AG04450 (cell line): ENCODE measurements around the gene GPATCH2. TPM values are rescaled to one million over a fixed set of nuclear protein-coding genes. Genes with fewer than 3 reads are reported as not detected.

Experiments
- CTCF ChIA-PET: fragments of 300-600, 350-600 bp; formaldehyde crosslinking; extraction: SDS; loops from one replicate; lab custom pipeline; 2022; ENCODE audit warnings: antibody characterized with exemption, inconsistent platforms; lab: Charles Lee
- POLR2A ChIA-PET: fragments of 350-600 bp; formaldehyde crosslinking; extraction: SDS; loops from one replicate; lab custom pipeline; 2021; ENCODE audit warnings: antibody characterized with exemption, inconsistent platforms; lab: Yijun Ruan, JAX
- DNase-seq: peaks from one replicate; pipeline ENCODE4 v3.0.0-alpha.2; 2011; ENCODE audit warnings: low read depth, low spot score
- H3K27ac ChIP-seq: one replicate; pipeline ENCODE4 v1.5.1; 2012; ENCODE audit warnings: low read depth, low read length, control low read depth
- H3K27me3 ChIP-seq: one replicate; pipeline ENCODE4 v1.6.0; 2012; ENCODE audit warnings: low read length; ENCODE audit not compliant: control insufficient read depth, insufficient read depth
- H3K4me3 ChIP-seq: 2 replicates; pipeline ENCODE4 v1.5.1; 2011; ENCODE audit warnings: mild to moderate bottlenecking, low read depth, low read length, control low read depth
- H3K9me3 ChIP-seq: 2 replicates; pipeline ENCODE4 v1.5.1; 2012; ENCODE audit warnings: low read length; ENCODE audit not compliant: control insufficient read depth, insufficient read depth
- polyA plus RNA-seq: library from polyadenylated mRNA; depleted of rRNA; stranded (reverse); fragments of >200 nt; gene quantifications from 2 replicates; pipeline ENCODE4 v1.2.3, GENCODE V29; 2011
- TF ChIP-seq, protein P1 (sequence below): IDR thresholded peaks from 2 replicates; pipeline ENCODE4 v1.5.1; 2011; ENCODE audit warnings: low read depth, low read length, control low read depth, inconsistent platforms

Gene GPATCH2
- polyA plus RNA-seq, 1 experiment = 11.1 TPM

- no peak overlapping the region for H3K4me3 ChIP-seq
- no peak overlapping the region for H3K27ac ChIP-seq
- DNase-seq = no peak
- H3K27me3 ChIP-seq = no peaks in the 10 kb centered on the region
- ChIA-PET CTCF (no interaction called here), POLR2A (no interaction called here)
- H3K9me3 ChIP-seq = no peaks in the 10 kb centered on the region
- TF ChIP-seq, protein P1, sequence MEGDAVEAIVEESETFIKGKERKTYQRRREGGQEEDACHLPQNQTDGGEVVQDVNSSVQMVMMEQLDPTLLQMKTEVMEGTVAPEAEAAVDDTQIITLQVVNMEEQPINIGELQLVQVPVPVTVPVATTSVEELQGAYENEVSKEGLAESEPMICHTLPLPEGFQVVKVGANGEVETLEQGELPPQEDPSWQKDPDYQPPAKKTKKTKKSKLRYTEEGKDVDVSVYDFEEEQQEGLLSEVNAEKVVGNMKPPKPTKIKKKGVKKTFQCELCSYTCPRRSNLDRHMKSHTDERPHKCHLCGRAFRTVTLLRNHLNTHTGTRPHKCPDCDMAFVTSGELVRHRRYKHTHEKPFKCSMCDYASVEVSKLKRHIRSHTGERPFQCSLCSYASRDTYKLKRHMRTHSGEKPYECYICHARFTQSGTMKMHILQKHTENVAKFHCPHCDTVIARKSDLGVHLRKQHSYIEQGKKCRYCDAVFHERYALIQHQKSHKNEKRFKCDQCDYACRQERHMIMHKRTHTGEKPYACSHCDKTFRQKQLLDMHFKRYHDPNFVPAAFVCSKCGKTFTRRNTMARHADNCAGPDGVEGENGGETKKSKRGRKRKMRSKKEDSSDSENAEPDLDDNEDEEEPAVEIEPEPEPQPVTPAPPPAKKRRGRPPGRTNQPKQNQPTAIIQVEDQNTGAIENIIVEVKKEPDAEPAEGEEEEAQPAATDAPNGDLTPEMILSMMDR = no peak
These were observed 177.1 kb downstream of the GPATCH2 start for GRCh38 chr1:217453816-217454215.

DNA sequence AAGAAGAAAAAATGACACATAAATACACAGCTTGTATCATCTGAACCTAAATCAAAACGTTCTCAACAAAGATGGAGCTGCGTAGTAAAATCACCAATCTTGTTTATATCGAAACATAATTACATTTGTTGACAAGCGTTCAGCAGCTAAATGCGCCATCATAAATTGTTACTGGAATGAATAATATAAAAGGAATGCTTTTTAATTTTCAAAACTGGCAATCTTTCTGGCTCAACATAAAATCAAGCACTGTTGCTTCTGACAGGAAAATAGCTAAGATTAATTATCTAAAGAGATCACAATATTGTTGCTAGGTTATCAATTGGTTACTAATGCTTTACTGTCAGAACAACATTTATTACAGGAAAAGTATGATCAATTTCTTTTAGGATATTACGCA lies 181.5 kb downstream of the GPATCH2 start:
- ChIA-PET POLR2A (no interaction called here), CTCF (interaction anchor here (0.6 kb wide), 1 partner anchor 37 kb away, joined by 3 read pairs; no protein-coding TSS in a partner anchor)
- Histone ChIP-seq H3K27ac (no peak overlapping the region), H3K4me3 (no peak overlapping the region), H3K27me3 (no peaks in the 10 kb centered on the region), H3K9me3 (no peaks in the 10 kb centered on the region)
- TF ChIP-seq, protein P1 = no peak
- DNase-seq = no peak

- ChIA-PET CTCF (no interaction called here), POLR2A (no interaction called here)
- no peaks in the 10 kb centered on the region for H3K27me3 ChIP-seq
- TF ChIP-seq, protein P1 = no peak
- no peak overlapping the region for H3K27ac ChIP-seq
- no peaks in the 10 kb centered on the region for H3K9me3 ChIP-seq
- no peak overlapping the region for H3K4me3 ChIP-seq
- no peak for DNase-seq
These were observed 187.0 kb downstream of the GPATCH2 start for GRCh38 chr1:217443845-217444244.

GRCh38 chr1:217437376-217437775 lies 193.5 kb downstream of the GPATCH2 start:
- Histone ChIP-seq H3K27ac (no peak overlapping the region), H3K27me3 (no peaks in the 10 kb centered on the region), H3K4me3 (no peak overlapping the region), H3K9me3 (no peaks in the 10 kb centered on the region)
- POLR2A ChIA-PET = no interaction called here
- no peak for DNase-seq
- CTCF ChIA-PET = no interaction called here
- TF ChIP-seq, protein P1 = no peak

GRCh38 chr1:217435204-217435603 lies 195.7 kb downstream of the GPATCH2 start:
- ChIA-PET POLR2A (no interaction called here), CTCF (no interaction called here)
- Histone ChIP-seq H3K9me3 (no peaks in the 10 kb centered on the region), H3K4me3 (no peak overlapping the region), H3K27me3 (no peaks in the 10 kb centered on the region), H3K27ac (no peak overlapping the region)
- DNase-seq = no peak
- TF ChIP-seq, protein P1 = no peak
